Measurements from ENCODE around the gene SLC9A5. TPM values are rescaled to one million over a fixed set of nuclear protein-coding genes. Genes with fewer than 3 reads are reported as not detected.

The SLC9A5 gene
- total RNA-seq, 1 donor: 1.4 TPM

GRCh38 chr16:67270931-67271338 lies 22.2 kb downstream of the SLC9A5 start:
- DNase-seq (ENCODE audit: low read depth): no peak
- no peak for TF ChIP-seq CTCF (IDR thresholded peaks at IDR 0.05; ENCODE audit: insufficient read depth, low read length)
- no peak overlapping the region for H3K4me3 ChIP-seq (ENCODE audit: low read depth, low read length)

DNA sequence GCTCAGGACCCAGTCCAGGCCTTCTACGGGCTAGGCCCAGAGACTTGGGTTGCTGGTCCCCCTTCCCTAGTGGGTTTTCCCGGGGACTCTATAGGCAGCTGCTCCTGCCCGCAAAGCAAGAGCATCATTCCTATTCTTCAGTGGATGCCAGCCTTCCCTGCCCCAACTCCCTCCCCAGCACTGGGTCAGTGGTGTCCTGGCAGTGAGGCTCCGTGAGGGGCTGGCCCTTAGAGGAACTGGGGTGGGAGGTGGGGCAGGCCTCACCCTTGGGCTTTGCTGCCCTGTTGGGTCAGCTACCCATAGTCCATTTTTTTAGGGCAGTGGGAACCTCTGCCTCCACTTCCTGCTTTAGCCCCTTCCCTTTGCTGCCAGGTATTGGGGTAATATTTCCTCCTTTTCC lies 22.7 kb downstream of the SLC9A5 start:
- no peak for DNase-seq (ENCODE audit: low read depth)
- no peak for TF ChIP-seq CTCF (IDR thresholded peaks at IDR 0.05; ENCODE audit: insufficient read depth, low read length)

DNA sequence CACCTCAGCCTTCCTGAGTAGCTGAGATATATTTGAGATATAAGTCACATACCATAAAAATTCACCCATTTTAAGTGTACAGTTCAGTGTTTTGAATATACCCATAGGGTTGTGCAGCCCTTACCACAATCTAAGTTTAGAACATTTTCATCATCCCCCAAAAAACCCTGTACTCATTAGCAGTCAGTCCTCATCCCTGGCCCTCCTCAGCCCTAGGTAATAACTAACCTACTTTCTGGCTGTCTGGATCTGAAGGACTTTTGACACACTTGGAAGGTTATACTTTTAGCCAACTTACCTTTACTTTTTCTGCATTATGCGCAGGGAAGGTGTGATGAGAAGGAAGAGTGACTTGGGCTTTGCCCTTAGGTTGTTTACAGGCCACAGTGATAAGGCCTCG lies 26.5 kb downstream of the SLC9A5 start:
- no peak overlapping the region for H3K4me3 ChIP-seq (ENCODE audit: low read depth, low read length)
- no peak for TF ChIP-seq CTCF (IDR thresholded peaks at IDR 0.05; ENCODE audit: insufficient read depth, low read length)
- DNase-seq (ENCODE audit: low read depth): no peak

More for the DNA sequence above, 22.7 kb downstream of the SLC9A5 start:
- no peak overlapping the region for H3K4me3 ChIP-seq (ENCODE audit: low read depth, low read length)

DNA sequence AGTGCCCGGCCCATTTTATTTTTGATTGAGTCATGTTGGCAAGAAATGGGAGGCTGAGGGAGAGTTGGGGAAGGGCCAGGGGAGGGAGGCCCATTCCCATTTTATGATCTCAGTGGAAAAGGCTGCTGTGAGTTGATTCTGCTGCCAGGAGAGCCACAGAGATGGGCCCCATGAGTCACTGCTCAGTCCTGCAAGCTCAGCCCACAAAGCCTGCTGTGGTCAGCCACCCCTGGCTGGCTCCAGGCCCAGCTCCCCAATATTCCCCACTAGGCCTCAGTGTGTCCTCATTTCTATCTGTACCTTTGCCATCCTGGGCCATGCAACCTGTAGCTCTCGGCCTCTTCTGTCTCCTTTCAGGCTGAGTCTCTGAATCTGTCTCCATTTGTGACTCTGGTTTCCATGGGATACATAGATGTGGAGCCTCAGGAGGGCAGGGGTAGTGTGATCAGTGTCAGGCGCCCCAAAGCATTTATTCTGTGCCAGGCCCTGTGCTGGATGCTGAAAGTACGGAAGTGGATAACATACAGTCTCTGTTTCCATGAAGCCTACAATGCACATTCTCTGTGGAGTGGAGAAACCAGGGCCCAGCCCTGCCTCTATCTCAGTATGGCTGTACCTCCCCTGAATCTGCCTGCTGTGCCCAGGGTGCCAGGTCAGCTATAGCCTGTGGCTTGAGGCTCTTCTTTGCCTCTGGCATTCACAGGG lies 28.7 kb downstream of the SLC9A5 start:
- no peak for TF ChIP-seq CTCF (IDR thresholded peaks at IDR 0.05; ENCODE audit: insufficient read depth, low read length)
- H3K4me3 ChIP-seq (ENCODE audit: low read depth, low read length): peak overlapping the region; percentile 6
- DNase-seq (ENCODE audit: low read depth): peak; percentile 99

GRCh38 chr16:67277999-67278772 lies 29.4 kb downstream of the SLC9A5 start:
- no peak for TF ChIP-seq CTCF (IDR thresholded peaks at IDR 0.05; ENCODE audit: insufficient read depth, low read length)
- DNase-seq (ENCODE audit: low read depth): peak; percentile 90

DNA sequence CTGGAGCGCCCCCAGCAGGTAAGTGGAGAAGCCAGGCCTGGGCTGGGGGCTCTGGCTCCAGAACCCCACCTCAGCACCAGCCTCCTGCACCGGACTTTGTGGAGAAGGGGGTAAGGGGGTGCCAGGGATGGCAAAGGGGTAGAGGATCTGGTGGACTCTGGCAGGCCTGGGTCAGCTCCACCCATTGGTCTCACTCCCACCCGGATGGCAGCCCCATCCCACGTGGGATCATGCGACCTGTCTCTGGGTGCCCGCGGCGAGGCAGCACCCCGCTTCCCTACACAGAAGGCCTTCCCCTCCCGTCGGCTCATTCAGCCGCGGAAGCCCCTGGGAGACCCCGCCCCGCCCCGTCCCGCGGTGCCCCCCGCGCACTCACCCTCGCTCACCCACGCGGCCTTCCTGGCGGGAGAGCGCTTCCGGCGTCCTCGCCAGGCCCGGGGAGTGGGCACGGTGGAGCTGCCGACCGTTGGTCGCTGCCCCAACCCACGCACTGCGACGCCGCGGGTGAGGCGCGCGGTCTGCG lies 30.1 kb downstream of the SLC9A5 start:
- H3K4me3 ChIP-seq (ENCODE audit: low read depth, low read length): peak overlapping the region; percentile 67
- no peak for DNase-seq (ENCODE audit: low read depth)

More at GRCh38 chr16:67277999-67278772, 29.4 kb downstream of the SLC9A5 start:
- peak overlapping the region; percentile 67 for H3K4me3 ChIP-seq (ENCODE audit: low read depth, low read length)

More for the DNA sequence above, 30.1 kb downstream of the SLC9A5 start:
- TF ChIP-seq CTCF (IDR thresholded peaks at IDR 0.05; ENCODE audit: insufficient read depth, low read length): no peak

All from fibroblast of the aortic adventitia (primary cell).